Mucosa of descending colon (tissue), 3 donors: ENCODE data around the gene TRNP1. TPM values are rescaled to one million over a fixed set of nuclear protein-coding genes. Genes with fewer than 3 reads are reported as not detected.
"Not testable (repeated sequence)": the region's sequence is repeated elsewhere in the genome, so short reads cannot be mapped to it uniquely, and the experiment has no call there.

ENCODE experiments used
- ATAC-seq: fragments of 200-7000 bp; cut with Tn5 transposase; one replicate; pipeline ENCODE4 v1.9.1; 2020; ENCODE audit warnings: mild to moderate bottlenecking, moderate library complexity
- DNase-seq, 3 donors: peaks; one replicate each; pipeline ENCODE4 v3.0.0-alpha.2; 2020
- H3K36me3 ChIP-seq: fragments of 200-600 bp; one replicate; pipeline ENCODE4 v1.8.0; 2021; ENCODE audit warnings: low read depth, mild to moderate bottlenecking
- H3K4me1 ChIP-seq: fragments of 200-600 bp; one replicate; pipeline ENCODE4 v1.8.0; 2021; ENCODE audit warnings: low read depth, mild to moderate bottlenecking
- H3K4me3 ChIP-seq: fragments of 200-600 bp; one replicate; pipeline ENCODE4 v1.8.0; 2021; ENCODE audit warnings: mild to moderate bottlenecking
- H3K9me3 ChIP-seq: fragments of 200-600 bp; one replicate; pipeline ENCODE4 v1.8.0; 2021; ENCODE audit warnings: mild to moderate bottlenecking
- CTCF ChIP-seq: fragments of 200-600 bp; IDR thresholded peaks from one replicate; pipeline ENCODE4 v1.8.0; 2022; ENCODE audit warnings: antibody characterized with exemption, mild to moderate bottlenecking
- intact Hi-C, 2 donors: fragments of 100-400 bp; cut with DNase I in 1 of 2; cut with micrococcal nuclease in 1 of 2; formaldehyde crosslinking; loops; one replicate each; pipeline versions ENCODE4 v1.11.0 to v1.11.1; 2022; cut with DNase I, micrococcal nuclease
- total RNA-seq, 3 donors: library from RNA; stranded (reverse); fragmentation: NEBNext Ultra II Directional in 2 of 3; extraction: Animal tissue kit (Norgen Biotek cat#: 25700) in 2 of 3; gene quantifications; one replicate each; pipeline versions ENCODE4 v1.2.1 to v1.2.4, GENCODE V29; 2021 to 2023
- donor health status: DM: no; HTN: no; CAD: no; lungs with moderate emphysema.
- donor health status: DM: no; HTN: no; CAD: no.
- donor health status: DM: no; HTN: yes; CAD: no.

TRNP1 gene
- total RNA-seq, 3 donors from 2014 or later = 1.0 to 16.8 (median 3.0) TPM

GRCh38 chr1:26984291-26984690 is 9.2 kb upstream of the TRNP1 start:
- TF ChIP-seq CTCF = no peak
- no peak for ATAC-seq
- intact Hi-C loops = no loop called here

GRCh38 chr1:26986658-26987057 is 6.8 kb upstream of the TRNP1 start:
- no peak for TF ChIP-seq CTCF
- no peak for DNase-seq
- intact Hi-C loops = no loop called here
- H3K4me3 ChIP-seq = no peak overlapping the region
- no peaks in the 10 kb centered on the region for H3K36me3 ChIP-seq
- ATAC-seq = peak; percentile 81
- H3K9me3 ChIP-seq = no peaks in the 10 kb centered on the region
- H3K4me1 ChIP-seq = no peaks in the 10 kb centered on the region

More at GRCh38 chr1:26984291-26984690, 9.2 kb upstream of the TRNP1 start:
- Histone ChIP-seq H3K4me1 (no peaks in the 10 kb centered on the region), H3K9me3 (no peaks in the 10 kb centered on the region), H3K4me3 (no peak overlapping the region), H3K36me3 (no peaks in the 10 kb centered on the region)
- DNase-seq = no peak

GRCh38 chr1:26989403-26990109 is 3.9 kb upstream of the TRNP1 start:
- H3K4me1 ChIP-seq, DNase-seq, ATAC-seq, H3K4me3 ChIP-seq, H3K9me3 ChIP-seq, H3K36me3 ChIP-seq: not testable (repeated sequence)
- intact Hi-C loops = loop anchor here (10.0 kb wide), 2 partner anchors 55 to 105 kb away; no protein-coding TSS in a partner anchor

- ATAC-seq (no peak), DNase-seq (no peak)
- Histone ChIP-seq H3K9me3 (no peaks in the 10 kb centered on the region), H3K4me3 (no peak overlapping the region), H3K36me3 (no peaks in the 10 kb centered on the region), H3K4me1 (peaks cover 11% of the 10 kb centered on the region)
- TF ChIP-seq CTCF = no peak
- intact Hi-C loops = loop anchor here (10.0 kb wide), 2 partner anchors 53 to 103 kb away; no protein-coding TSS in a partner anchor
Measured at GRCh38 chr1:26991310-26992116, 2.0 kb upstream of the TRNP1 start.

- Histone ChIP-seq H3K36me3 (no peaks in the 10 kb centered on the region), H3K4me1 (peaks cover 15% of the 10 kb centered on the region), H3K4me3 (peak overlapping the region; percentile 19), H3K9me3 (no peaks in the 10 kb centered on the region)
- TF ChIP-seq CTCF = no peak
- intact Hi-C loops = loop anchor here (10.0 kb wide), 2 partner anchors 51 to 101 kb away; no protein-coding TSS in a partner anchor
- ATAC-seq = peak; percentile 29
- DNase-seq = no peak
Measured at GRCh38 chr1:26994020-26994786, 711 bp downstream of the TRNP1 start.
